Activated CD4-positive, alpha-beta T cell treated with anti-CD3 and anti-CD28 coated beads for 36 hours (primary cell): ENCODE results near the gene FHIT. TPM values are rescaled to one million over a fixed set of nuclear protein-coding genes. Genes with fewer than 3 reads are reported as not detected.

Source experiments
- ATAC-seq: fragments of 200-7000 bp; cut with Tn5 transposase; one replicate; pipeline ENCODE4 v1.10.0; 2021; ENCODE audit warnings: mild to moderate bottlenecking, moderate library complexity
- CTCF ChIA-PET: fragments of 350-600 bp; sonication (Branson Sonifier 250); formaldehyde crosslinking; loops from one replicate; lab custom pipeline; 2021; ENCODE audit warnings: antibody characterized with exemption; lab: Charles Lee
- POLR2A ChIA-PET: fragments of 350-600 bp; sonication (Branson Sonifier 250); formaldehyde crosslinking; loops from one replicate; lab custom pipeline; 2021; ENCODE audit warnings: antibody characterized with exemption, inconsistent platforms; lab: Charles Lee
- DNase-seq: peaks from one replicate; pipeline ENCODE4 v3.0.0-alpha.2; 2020
- H3K27ac Mint-ChIP-seq: one replicate; pipeline ENCODE4 v1.8.0; 2021; ENCODE audit warnings: mixed read lengths
- H3K27me3 Mint-ChIP-seq: one replicate; pipeline ENCODE4 v1.8.0; 2021; ENCODE audit warnings: mixed read lengths
- H3K36me3 Mint-ChIP-seq: one replicate; pipeline ENCODE4 v1.8.0; 2021; ENCODE audit warnings: low read depth, mixed read lengths
- H3K4me1 Mint-ChIP-seq: one replicate; pipeline ENCODE4 v1.8.0; 2021; ENCODE audit warnings: mixed read lengths
- H3K4me3 Mint-ChIP-seq: one replicate; pipeline ENCODE4 v1.8.0; 2021; ENCODE audit warnings: mild to moderate bottlenecking, moderate library complexity, mixed read lengths
- H3K9me3 Mint-ChIP-seq: one replicate; pipeline ENCODE4 v1.8.0; 2021; ENCODE audit warnings: low read depth, mixed read lengths
- intact Hi-C, 2 experiments: fragments of 100-400 bp; cut with DNase I in 1 of 2; cut with micrococcal nuclease in 1 of 2; formaldehyde crosslinking; loops; one replicate each; pipeline versions ENCODE4 v1.14.2 to v1.15.1; 2022 to 2024; cut with DNase I, micrococcal nuclease
- total RNA-seq, 2 experiments: library from RNA; stranded (reverse); gene quantifications; one replicate each; pipeline ENCODE4 v1.2.3, GENCODE V29; 2021

FHIT gene
- total RNA-seq, 2 experiments from 2014 or later: 10.2 to 13.1 TPM

- Mint-ChIP-seq H3K36me3 (peaks cover 35% of the 10 kb centered on the region), H3K4me1 (peaks cover 10% of the 10 kb centered on the region), H3K9me3 (peaks cover 2% of the 10 kb centered on the region), H3K4me3 (no peak overlapping the region), H3K27ac (no peak overlapping the region), H3K27me3 (no peaks in the 10 kb centered on the region)
- ATAC-seq (no peak), DNase-seq (no peak)
- CTCF ChIA-PET: interaction anchor here (1.3 kb wide), 1 partner anchor 22 kb away, joined by 3 read pairs; no protein-coding TSS in a partner anchor
- intact Hi-C loops: no loop called here
- POLR2A ChIA-PET: no interaction called here
These were observed 1347.0 kb downstream of the FHIT start for GRCh38 chr3:59904296-59904695.

- no peak overlapping the region for H3K27ac Mint-ChIP-seq
- intact Hi-C loops: no loop called here
- CTCF ChIA-PET: interaction anchor here (1.3 kb wide), 1 partner anchor 25 kb away, joined by 3 read pairs; no protein-coding TSS in a partner anchor
- H3K4me3 Mint-ChIP-seq: no peak overlapping the region
- ATAC-seq (no peak), DNase-seq (no peak)
- POLR2A ChIA-PET: no interaction called here
- H3K36me3 Mint-ChIP-seq: peaks cover 27% of the 10 kb centered on the region
- H3K4me1 Mint-ChIP-seq: peaks cover 29% of the 10 kb centered on the region
- H3K27me3 Mint-ChIP-seq: no peaks in the 10 kb centered on the region
- H3K9me3 Mint-ChIP-seq: no peaks in the 10 kb centered on the region
These were observed 1352.2 kb downstream of the FHIT start for GRCh38 chr3:59899061-59899460.

GRCh38 chr3:59895972-59896371 lies 1355.3 kb downstream of the FHIT start:
- POLR2A ChIA-PET: no interaction called here
- peak; percentile 42 for ATAC-seq
- H3K27me3 Mint-ChIP-seq: no peaks in the 10 kb centered on the region

DNA sequence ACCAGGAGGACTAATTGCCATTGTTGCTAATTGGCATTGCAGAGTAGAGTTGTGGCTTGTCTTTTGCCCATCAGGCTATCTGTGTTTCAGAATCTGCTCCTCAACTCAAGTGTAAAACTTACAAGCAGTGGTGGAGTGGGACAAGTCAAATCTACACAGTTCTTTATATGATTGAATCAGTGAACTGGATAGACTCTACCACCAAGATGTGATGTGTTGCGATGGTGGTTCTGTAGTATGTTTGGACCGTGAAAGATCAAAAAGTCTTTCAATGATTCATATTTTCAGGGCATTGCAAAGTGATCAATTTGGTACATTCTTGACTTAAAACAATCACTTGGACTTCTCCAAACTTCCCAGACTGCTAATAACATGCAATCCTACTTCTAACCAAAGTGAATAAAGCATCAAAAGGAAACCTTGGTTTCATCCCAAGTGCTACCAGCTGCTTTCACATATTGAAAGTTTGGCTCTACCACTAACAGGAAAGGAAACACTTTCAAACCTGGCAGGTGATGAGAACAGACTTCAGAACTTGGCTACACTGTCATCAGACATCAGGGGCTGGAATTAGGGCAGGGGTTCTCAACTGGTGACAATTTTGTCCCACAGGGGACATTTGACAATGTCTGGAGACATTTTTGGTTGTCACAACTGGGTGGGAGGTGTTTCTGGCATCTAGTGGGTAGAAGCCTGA lies 1356.7 kb downstream of the FHIT start:
- H3K4me3 Mint-ChIP-seq: no peak overlapping the region
- DNase-seq: no peak
- no peak overlapping the region for H3K27ac Mint-ChIP-seq
- intact Hi-C loops: no loop called here
- H3K9me3 Mint-ChIP-seq: no peaks in the 10 kb centered on the region
- H3K27me3 Mint-ChIP-seq: no peaks in the 10 kb centered on the region
- peaks cover 11% of the 10 kb centered on the region for H3K36me3 Mint-ChIP-seq
- peaks cover 33% of the 10 kb centered on the region for H3K4me1 Mint-ChIP-seq
- ChIA-PET POLR2A (no interaction called here), CTCF (no interaction called here)
- ATAC-seq: peak; percentile 73

More at GRCh38 chr3:59895972-59896371, 1355.3 kb downstream of the FHIT start:
- Mint-ChIP-seq H3K27ac (peak overlapping the region; percentile 8), H3K4me1 (peaks cover 33% of the 10 kb centered on the region), H3K4me3 (no peak overlapping the region), H3K9me3 (no peaks in the 10 kb centered on the region), H3K36me3 (peaks cover 19% of the 10 kb centered on the region)
- intact Hi-C loops: no loop called here
- no peak for DNase-seq
- CTCF ChIA-PET: no interaction called here

DNA sequence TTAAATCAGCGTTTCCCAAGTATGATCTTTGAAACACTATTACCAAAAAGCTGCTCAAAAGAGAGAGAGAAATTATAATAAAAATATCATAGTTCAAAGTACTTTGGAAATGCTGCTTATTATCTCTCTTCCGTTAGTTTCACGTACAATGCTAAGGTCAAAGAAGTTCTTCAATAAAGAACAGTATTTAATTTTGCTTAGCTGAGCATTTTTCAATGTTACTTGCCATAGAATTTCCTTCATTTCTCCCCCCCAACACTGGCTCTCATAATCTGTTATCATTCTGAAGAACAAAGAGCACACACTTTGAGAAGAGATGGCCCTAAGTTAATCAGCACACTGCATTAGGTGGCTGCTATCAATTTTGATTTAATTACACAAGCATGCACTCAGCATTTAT lies 1360.6 kb downstream of the FHIT start:
- ChIA-PET POLR2A (no interaction called here), CTCF (interaction anchor here (0.6 to 1.4 kb wide), 2 partner anchors 11 to 1131 kb away, joined by 3 read pairs; no protein-coding TSS in a partner anchor)
- no peak for DNase-seq
- peaks cover 39% of the 10 kb centered on the region for H3K4me1 Mint-ChIP-seq
- intact Hi-C loops: no loop called here
- no peaks in the 10 kb centered on the region for H3K9me3 Mint-ChIP-seq
- peaks cover 7% of the 10 kb centered on the region for H3K36me3 Mint-ChIP-seq
- H3K27ac Mint-ChIP-seq: no peak overlapping the region
- no peak overlapping the region for H3K4me3 Mint-ChIP-seq
- no peaks in the 10 kb centered on the region for H3K27me3 Mint-ChIP-seq
- ATAC-seq: no peak

DNA sequence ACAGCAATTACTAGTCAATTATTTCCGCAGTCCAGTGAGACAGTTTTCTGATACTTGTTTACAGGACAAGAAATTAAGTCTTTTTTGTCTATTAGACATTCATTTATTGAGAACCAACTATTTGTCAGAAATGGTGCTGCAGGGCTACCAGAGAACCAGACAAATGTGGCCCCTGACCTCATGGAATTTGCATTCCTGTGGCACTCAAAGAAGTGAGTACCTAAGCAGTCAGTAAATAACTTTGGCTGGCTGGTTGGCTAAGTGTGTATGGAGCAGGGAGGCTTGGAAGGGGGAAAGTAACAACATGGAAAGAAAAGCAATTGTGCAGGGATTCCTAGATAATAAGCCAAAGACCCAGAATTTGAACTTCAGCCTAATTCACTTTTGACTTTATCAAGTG lies 1364.5 kb downstream of the FHIT start:
- Mint-ChIP-seq H3K4me1 (peaks cover 48% of the 10 kb centered on the region), H3K36me3 (peaks cover 13% of the 10 kb centered on the region), H3K27me3 (no peaks in the 10 kb centered on the region), H3K9me3 (no peaks in the 10 kb centered on the region), H3K27ac (no peak overlapping the region), H3K4me3 (no peak overlapping the region)
- intact Hi-C loops: no loop called here
- ChIA-PET POLR2A (no interaction called here), CTCF (no interaction called here)
- DNase-seq (no peak), ATAC-seq (no peak)

DNA sequence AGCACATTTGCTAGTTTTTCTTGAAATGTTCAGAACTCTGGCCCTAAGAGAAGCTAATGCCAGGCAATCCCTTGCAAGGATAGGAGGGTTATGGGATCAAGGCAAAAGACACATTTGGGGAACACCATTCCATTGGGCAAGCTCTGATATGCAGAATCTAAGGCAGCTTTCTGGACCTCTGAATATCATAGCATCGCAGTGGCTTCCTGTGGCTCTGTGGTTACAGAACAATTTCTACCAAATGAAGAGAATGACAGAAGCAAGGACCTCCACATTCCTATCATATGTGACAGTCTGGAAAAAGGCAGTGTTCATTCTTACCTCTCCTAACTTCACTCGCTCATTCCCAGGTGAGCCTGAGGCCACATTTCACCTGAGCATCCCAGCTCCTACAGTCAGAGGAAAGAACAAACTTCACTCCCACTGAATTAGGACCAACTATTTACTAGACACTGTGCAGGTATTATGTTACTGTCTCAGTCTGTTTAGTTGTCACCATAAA lies 1365.3 kb downstream of the FHIT start:
- Mint-ChIP-seq H3K27me3 (no peaks in the 10 kb centered on the region), H3K9me3 (no peaks in the 10 kb centered on the region), H3K36me3 (peaks cover 10% of the 10 kb centered on the region), H3K4me3 (no peak overlapping the region), H3K27ac (no peak overlapping the region), H3K4me1 (peaks cover 49% of the 10 kb centered on the region)
- intact Hi-C loops: no loop called here
- DNase-seq: no peak
- ChIA-PET POLR2A (no interaction called here), CTCF (interaction anchor here (1.0 to 1.6 kb wide), 2 partner anchors 10 to 106 kb away, joined by 3 to 4 read pairs; no protein-coding TSS in a partner anchor)
- ATAC-seq: no peak

GRCh38 chr3:59885101-59885500 lies 1366.2 kb downstream of the FHIT start:
- Mint-ChIP-seq H3K4me3 (no peak overlapping the region), H3K27ac (no peak overlapping the region), H3K4me1 (peaks cover 54% of the 10 kb centered on the region), H3K9me3 (no peaks in the 10 kb centered on the region), H3K27me3 (no peaks in the 10 kb centered on the region), H3K36me3 (peaks cover 10% of the 10 kb centered on the region)
- no peak for DNase-seq
- ATAC-seq: no peak
- ChIA-PET POLR2A (no interaction called here), CTCF (interaction anchor here (0.7 to 1.8 kb wide), 4 partner anchors 9 to 107 kb away, joined by 3 to 5 read pairs (median 4); no protein-coding TSS in a partner anchor)
- intact Hi-C loops: no loop called here

DNA sequence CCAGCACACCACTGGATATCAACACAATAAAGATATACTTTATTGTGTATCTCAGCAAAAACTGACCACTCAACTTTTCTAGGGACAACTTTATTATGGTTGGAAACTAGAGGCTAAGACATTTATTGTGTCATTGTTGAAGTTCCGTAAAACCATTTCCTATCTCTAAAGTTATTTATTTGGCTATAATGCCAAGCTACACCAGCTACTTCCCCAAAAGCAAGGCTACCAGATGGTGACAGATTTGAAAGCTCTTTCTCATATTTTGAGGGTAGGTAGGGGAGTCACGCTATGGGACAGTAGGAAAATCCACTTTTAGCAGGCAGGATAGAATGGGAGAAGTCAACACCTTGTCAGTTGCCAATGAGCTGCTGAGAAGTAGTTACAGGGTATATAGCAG lies 1366.8 kb downstream of the FHIT start:
- intact Hi-C loops: no loop called here
- no peak overlapping the region for H3K4me3 Mint-ChIP-seq
- H3K36me3 Mint-ChIP-seq: peaks cover 10% of the 10 kb centered on the region
- H3K4me1 Mint-ChIP-seq: peaks cover 57% of the 10 kb centered on the region
- DNase-seq (no peak), ATAC-seq (no peak)
- ChIA-PET POLR2A (no interaction called here), CTCF (interaction anchor here (0.7 to 1.8 kb wide), 3 partner anchors 8 to 40 kb away, joined by 3 to 5 read pairs (median 4); no protein-coding TSS in a partner anchor)
- H3K27ac Mint-ChIP-seq: no peak overlapping the region
- H3K9me3 Mint-ChIP-seq: no peaks in the 10 kb centered on the region
- no peaks in the 10 kb centered on the region for H3K27me3 Mint-ChIP-seq

GRCh38 chr3:59882746-59883145 lies 1368.5 kb downstream of the FHIT start:
- Mint-ChIP-seq H3K4me1 (peaks cover 70% of the 10 kb centered on the region), H3K27ac (no peak overlapping the region), H3K4me3 (no peak overlapping the region), H3K27me3 (no peaks in the 10 kb centered on the region), H3K9me3 (no peaks in the 10 kb centered on the region), H3K36me3 (peaks cover 11% of the 10 kb centered on the region)
- DNase-seq (no peak), ATAC-seq (no peak)
- intact Hi-C loops: no loop called here
- CTCF ChIA-PET: interaction anchor here (0.8 to 1.2 kb wide), 2 partner anchors 14 to 32 kb away, joined by 3 to 5 read pairs; no protein-coding TSS in a partner anchor
- POLR2A ChIA-PET: interaction anchor here (1.0 kb wide), 1 partner anchor 13 kb away, joined by 3 read pairs; no protein-coding TSS in a partner anchor

DNA sequence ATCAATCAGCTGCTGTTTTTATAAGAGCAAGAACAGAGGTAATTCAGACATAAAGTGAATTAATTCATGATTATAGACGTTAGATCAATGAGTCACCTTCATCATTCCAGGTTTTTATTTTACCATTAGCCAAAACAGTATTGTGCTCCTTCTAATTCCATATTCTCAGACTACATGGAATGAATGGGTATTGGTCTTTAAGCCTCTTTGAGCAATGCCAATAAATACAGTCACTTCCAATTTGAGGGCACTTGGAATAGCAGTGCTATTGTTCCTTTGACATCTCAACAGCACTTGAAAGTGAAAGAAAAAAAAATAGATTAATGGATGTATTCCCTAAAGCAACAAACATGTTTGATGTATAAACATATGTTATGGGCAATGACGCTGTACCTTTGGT lies 1370.5 kb downstream of the FHIT start:
- H3K4me3 Mint-ChIP-seq: no peak overlapping the region
- no peaks in the 10 kb centered on the region for H3K9me3 Mint-ChIP-seq

More for the DNA sequence above, 1370.5 kb downstream of the FHIT start:
- ATAC-seq: no peak
- intact Hi-C loops: no loop called here
- Mint-ChIP-seq H3K27ac (no peak overlapping the region), H3K27me3 (no peaks in the 10 kb centered on the region), H3K36me3 (peaks cover 11% of the 10 kb centered on the region), H3K4me1 (peaks cover 59% of the 10 kb centered on the region)
- CTCF ChIA-PET: interaction anchor here (0.6 to 1.5 kb wide), 2 partner anchors 10 to 567 kb away, joined by 3 read pairs; no protein-coding TSS in a partner anchor
- DNase-seq: no peak
- POLR2A ChIA-PET: interaction anchor here (0.9 kb wide), 1 partner anchor 168 kb away, joined by 3 read pairs; no protein-coding TSS in a partner anchor
